HCT116 (cell line): ENCODE results near the gene GPC5.

Experiments
- POLR2A ChIP-seq: IDR thresholded peaks from 2 replicates; pipeline ENCODE4 v1.7.0; 2011; ENCODE audit warnings: borderline replicate concordance; ENCODE audit not compliant: insufficient read depth, insufficient read length; ENCODE audit errors: extremely low read depth
- POLR2AphosphoS5 ChIP-seq: IDR thresholded peaks from 2 replicates; pipeline ENCODE4 v1.6.1; 2011; ENCODE audit warnings: mild to moderate bottlenecking, low read depth, low read length, moderate library complexity
- TF ChIP-seq, protein P1 (sequence below), 3 experiments: fragments of 200-600 bp in 1 of 3; sonication (generic) in 1 of 3; IDR thresholded peaks in 2 of 3; conservative IDR thresholded peaks in 1 of 3; 2 replicates each; pipeline ENCODE4 v1.5.1; 2012 to 2017; ENCODE audit warnings: low read depth in 2 of 3, low read length in 2 of 3, antibody characterized with exemption in 1 of 3, borderline replicate concordance in 1 of 3, control low read depth in 1 of 3, mild to moderate bottlenecking in 1 of 3, mixed read lengths in 1 of 3, mixed run types in 1 of 3, moderate library complexity in 1 of 3; ENCODE audit not compliant: insufficient read depth in 1 of 3
- TF ChIP-seq, protein P2 (sequence below): IDR thresholded peaks from 2 replicates; pipeline ENCODE4 v1.6.1; 2012; ENCODE audit warnings: low read depth

DNA sequence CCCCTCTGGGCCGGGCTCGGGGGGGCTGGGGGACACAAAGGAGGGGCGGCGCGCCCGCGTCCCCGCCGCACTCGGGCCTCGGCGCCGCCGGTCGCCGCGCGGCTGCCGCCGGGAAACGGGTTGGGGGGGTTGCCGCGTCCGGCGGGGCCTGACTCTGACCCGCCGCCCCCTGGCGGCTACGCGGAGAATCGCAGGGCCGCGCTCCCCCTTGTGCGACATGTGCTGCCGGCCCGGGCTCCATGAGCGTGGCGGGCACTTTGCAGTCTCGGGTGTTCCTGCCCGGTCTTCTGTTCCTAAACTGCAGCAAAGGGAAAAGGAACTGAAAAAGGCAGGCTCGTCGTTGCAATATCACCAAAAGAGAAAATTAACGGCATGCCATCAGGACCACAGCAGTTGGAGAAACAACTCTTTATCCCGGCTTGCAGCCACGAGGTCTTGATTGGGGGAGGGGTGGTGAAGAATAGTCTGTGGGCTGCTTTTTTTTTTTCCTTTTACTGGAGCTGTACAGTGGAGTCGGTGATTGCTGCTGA is 49.5 kb upstream of the GPC5 start:
- TF ChIP-seq, protein P1, sequence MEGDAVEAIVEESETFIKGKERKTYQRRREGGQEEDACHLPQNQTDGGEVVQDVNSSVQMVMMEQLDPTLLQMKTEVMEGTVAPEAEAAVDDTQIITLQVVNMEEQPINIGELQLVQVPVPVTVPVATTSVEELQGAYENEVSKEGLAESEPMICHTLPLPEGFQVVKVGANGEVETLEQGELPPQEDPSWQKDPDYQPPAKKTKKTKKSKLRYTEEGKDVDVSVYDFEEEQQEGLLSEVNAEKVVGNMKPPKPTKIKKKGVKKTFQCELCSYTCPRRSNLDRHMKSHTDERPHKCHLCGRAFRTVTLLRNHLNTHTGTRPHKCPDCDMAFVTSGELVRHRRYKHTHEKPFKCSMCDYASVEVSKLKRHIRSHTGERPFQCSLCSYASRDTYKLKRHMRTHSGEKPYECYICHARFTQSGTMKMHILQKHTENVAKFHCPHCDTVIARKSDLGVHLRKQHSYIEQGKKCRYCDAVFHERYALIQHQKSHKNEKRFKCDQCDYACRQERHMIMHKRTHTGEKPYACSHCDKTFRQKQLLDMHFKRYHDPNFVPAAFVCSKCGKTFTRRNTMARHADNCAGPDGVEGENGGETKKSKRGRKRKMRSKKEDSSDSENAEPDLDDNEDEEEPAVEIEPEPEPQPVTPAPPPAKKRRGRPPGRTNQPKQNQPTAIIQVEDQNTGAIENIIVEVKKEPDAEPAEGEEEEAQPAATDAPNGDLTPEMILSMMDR (IDR thresholded peaks at IDR 0.05 in 2 of 3, conservative IDR thresholded peaks at IDR 0.05 in 1 of 3; ENCODE audit: borderline replicate concordance in 1 of 3, insufficient read depth in 1 of 3, low read depth in 2 of 3, low read length in 2 of 3) = peak; percentile 26 to 85 (median 74); a peak in 4 of 6 replicates
- TF ChIP-seq POLR2A (no peak), POLR2AphosphoS5 (peak; percentile 63)
- TF ChIP-seq, protein P2, sequence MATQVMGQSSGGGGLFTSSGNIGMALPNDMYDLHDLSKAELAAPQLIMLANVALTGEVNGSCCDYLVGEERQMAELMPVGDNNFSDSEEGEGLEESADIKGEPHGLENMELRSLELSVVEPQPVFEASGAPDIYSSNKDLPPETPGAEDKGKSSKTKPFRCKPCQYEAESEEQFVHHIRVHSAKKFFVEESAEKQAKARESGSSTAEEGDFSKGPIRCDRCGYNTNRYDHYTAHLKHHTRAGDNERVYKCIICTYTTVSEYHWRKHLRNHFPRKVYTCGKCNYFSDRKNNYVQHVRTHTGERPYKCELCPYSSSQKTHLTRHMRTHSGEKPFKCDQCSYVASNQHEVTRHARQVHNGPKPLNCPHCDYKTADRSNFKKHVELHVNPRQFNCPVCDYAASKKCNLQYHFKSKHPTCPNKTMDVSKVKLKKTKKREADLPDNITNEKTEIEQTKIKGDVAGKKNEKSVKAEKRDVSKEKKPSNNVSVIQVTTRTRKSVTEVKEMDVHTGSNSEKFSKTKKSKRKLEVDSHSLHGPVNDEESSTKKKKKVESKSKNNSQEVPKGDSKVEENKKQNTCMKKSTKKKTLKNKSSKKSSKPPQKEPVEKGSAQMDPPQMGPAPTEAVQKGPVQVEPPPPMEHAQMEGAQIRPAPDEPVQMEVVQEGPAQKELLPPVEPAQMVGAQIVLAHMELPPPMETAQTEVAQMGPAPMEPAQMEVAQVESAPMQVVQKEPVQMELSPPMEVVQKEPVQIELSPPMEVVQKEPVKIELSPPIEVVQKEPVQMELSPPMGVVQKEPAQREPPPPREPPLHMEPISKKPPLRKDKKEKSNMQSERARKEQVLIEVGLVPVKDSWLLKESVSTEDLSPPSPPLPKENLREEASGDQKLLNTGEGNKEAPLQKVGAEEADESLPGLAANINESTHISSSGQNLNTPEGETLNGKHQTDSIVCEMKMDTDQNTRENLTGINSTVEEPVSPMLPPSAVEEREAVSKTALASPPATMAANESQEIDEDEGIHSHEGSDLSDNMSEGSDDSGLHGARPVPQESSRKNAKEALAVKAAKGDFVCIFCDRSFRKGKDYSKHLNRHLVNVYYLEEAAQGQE = no peak
